ENCODE data around the gene FAM241A.

The FAM241A gene

GRCh38 chr4:112214390-112215264 lies 69.4 kb downstream of the FAM241A start:
- DNase-seq (ENCODE audit: low read depth), result no peak

GRCh38 chr4:112219826-112220366 lies 74.6 kb downstream of the FAM241A start:
- DNase-seq (ENCODE audit: low read depth), result no peak

DNA sequence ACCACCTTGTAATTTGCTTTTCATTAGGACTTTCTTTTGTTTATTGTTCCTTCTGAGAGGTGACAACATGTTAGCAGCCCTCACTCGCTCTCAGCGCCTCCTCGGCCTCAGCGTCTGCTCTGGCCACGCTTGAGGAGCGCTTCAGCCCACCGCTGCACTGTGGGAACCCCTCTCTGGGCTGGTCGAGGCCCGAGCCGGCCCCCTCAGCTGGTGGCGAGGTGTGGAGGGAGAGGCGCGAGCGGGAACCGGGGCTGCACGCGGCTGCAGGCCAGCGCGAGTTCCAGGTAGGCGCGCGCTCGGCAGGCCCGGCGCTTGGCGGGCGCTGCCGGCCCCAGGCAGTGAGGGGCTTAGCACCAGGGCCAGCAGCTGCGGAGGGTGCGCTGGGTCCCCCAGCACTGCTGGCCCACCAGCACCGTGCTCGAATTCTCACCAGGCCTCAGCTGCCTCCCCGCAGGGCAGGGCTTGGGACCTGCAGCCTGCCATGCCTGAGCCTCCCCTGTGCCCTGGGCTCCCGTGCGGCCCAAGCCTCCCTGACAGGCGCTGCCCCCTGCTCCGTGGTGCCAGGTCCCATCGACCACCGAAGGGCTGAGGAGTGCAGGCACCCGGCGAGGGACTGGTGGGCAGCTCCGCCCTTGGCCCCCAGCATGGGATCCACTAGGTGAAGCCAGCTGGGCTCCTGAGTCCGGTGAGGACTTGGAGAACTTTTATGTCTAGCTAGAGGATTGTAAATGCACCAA lies 77.1 kb downstream of the FAM241A start:
- DNase-seq (ENCODE audit: low read depth), result no peak

DNA sequence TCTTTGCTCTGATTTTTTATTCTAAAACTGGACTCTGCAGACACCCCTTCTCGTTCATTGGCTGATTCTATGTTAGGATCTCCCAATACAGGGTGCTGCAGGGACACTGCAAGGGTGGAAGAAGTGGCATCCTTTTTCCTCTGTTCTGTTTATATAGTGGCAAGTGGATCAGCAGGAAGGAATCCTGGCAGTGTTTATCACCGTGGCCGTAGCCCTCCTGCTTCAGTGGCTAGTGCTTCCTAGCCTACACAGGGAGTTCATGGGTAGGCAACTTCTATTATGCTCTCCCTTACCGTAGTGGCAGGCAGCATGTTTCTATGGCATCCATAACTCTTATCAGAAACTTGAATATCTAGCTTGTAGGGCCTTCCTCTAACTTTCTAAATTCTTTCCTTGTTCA lies 79.9 kb downstream of the FAM241A start:
- no peak for DNase-seq (ENCODE audit: low read depth)

DNA sequence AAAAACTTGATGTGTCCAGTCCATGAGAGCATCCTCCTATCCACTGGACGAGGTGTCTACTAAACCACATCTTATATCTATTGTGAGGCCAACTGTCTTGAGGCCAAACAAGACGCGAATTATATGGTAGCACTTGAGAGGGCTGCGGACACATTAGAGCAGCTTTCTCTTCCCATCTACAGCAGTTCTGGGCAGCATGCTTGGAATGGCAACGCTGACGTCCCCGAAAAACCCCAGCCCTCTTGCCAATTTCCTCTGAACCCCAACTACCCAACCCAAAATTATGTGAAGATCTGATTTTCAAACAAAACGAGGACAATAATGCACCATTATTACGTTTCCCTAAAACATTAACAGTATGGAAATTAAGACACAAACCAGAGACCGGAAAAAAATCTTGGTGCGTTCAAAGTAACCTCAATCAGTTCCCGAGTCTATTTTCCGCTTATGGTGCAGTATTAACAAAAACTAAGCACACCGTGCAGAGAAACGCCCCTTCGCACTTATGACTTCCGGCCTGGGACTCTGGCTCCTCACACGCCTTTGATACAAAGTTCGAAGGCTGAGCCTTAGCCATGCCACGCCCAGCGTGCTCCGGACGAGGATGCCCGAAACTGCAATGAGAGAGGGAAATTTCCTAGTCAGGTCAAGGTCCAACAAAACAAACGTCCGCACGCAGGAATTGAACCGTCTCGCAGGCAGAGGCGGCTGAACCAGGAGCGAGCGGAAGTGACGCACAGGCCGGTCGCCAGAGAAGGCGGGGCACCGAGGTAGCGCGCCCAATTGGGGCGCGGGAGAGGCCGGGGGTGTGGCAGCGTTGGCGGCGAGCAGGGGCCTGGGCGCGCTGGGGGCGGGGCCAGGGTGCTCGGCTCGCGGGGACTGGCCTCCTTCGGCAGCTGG lies 85.9 kb downstream of the FAM241A start:
- peak; percentile 93 for DNase-seq (ENCODE audit: low read depth)

DNA sequence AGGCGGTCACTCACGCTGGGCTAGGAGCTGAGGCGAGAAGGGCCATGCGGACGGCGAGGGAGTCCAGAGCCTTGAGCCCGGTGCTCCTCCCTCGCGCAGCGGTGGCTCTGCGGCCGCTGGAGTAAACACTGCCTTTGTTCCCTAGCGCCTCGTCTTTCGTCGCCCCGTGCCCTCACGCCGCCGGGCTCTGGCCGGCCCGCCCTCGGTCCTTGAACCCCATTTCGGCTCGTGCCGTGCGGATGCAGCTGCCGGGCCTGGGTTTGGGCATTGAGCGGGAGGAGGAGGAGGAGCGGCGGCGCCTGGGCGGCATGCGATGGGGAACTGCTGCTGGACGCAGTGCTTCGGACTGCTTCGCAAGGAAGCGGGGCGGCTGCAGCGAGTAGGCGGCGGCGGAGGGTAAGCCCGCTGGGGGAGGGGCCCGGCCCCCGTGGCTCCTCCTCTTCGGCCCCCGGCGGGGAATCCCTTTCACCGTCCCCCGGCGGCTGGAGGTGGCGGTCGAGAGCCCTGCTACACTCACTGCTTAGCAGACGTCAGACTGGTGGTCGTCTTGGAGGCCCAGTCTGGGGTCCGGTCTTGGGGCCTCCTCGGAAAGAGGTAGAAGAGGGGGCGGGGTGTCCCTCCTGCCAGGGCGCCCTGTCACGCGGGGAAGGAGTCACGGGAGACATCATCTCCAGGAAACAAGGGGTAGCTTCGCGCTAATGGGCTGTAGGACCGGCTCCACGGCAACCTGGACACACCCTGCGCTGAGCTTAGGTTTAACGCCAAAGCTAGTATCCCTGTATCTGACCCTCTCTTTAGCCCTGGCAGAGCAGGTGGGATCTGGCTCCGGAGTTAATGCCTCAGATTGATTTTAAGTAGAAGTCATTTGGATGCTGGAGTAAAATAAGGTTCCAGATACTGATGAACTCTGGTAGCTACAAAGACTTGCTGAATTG lies 86.8 kb downstream of the FAM241A start, which contains the start of gene AP1AR:
Gene AP1AR, plus strand, starts transcription at position 9 of the 935 bp plus-strand sequence. Its CDS starts 305 bp downstream, at position 314.
- DNase-seq (ENCODE audit: low read depth), result peak; percentile 68

DNA sequence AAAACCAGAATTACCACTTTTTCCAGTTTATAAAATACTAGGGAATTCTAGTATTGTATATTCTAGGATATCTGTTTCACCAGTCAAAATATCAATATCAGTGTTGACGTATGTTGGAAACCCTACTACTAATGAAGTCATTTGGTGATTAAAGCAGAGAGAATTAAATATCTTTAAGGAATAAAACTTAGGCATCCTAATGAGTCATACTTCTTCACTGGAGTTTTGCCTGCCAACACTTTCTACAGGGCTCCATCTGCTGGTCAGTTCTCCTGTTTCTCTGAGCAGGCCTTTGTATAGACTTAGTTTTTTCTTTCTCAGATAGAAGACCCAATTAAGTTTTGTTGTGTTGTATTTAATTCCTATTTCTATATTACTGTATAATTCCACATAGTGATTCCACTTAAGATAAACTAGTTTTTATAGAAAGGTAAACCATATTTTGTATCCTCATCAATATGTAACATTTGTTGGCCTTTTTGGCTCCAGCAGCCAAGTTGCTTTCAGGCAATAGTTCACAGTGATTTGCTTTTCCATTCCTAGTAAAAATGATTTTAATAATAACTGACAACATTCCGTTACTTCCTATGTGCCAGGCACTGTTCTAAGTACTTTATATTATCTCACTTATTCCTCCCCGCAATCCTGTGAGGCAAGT lies 89.8 kb downstream of the FAM241A start:
- DNase-seq (ENCODE audit: low read depth), result peak; percentile 30

DNA sequence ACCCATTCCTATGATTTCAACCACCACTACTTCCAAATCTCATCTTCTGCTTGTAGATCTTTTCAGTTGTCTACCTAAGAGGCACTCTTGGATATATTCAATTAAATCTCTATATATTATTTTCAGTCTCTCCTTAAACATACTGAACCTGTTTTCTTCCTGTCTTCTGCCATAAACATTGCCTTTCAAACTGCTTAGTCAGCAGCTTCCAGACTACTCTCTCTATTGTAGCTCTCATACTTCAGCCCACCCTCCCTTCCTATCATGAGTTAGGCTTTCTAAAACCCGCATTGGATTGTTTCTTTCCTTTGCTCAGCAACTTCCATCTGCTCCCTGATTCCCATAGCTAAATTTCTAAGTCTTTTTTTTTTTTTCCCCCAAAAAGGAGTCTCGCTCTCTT lies 90.8 kb downstream of the FAM241A start:
- no peak for DNase-seq (ENCODE audit: low read depth)

GRCh38 chr4:112238833-112239232 lies 93.6 kb downstream of the FAM241A start:
- DNase-seq (ENCODE audit: low read depth), result no peak
